Fibroblast of lung (primary cell): ENCODE measurements around the gene OR8H1.

Source experiments
- CTCF ChIP-seq, 2 donors: IDR thresholded peaks in 1 of 2; conservative IDR thresholded peaks in 1 of 2; 1 replicate in 1 of 2; 2 replicates in 1 of 2; pipeline ENCODE4 v1.5.1; 2011 to 2012; ENCODE audit warnings: low read length in 2 of 2, control low read depth in 1 of 2, inconsistent platforms in 1 of 2, low read depth in 1 of 2, mild to moderate bottlenecking in 1 of 2
- EZH2 ChIP-seq: IDR thresholded peaks from 2 replicates; pipeline ENCODE4 v1.5.1; 2012; ENCODE audit warnings: low read length, control low read depth, mild to moderate bottlenecking; ENCODE audit errors: missing control alignments

DNA sequence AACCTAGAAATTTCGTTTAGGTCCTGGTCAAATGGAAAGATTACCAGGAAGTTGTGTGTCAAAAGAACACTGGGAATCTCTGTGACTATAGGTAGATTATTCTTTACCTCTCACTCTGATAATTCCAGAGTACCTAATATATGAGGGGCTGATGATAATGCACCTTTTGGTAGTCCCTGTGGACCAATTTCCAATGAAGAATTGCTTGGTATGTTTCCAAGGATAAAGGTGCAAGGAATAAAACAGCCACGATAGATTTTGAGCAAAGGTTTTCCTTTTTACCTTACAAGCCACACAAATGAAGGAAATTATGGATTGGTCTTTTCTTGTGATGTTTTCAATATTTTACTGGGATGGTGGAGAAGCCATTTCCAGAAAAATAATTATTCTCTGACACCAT, at the start of gene OR8H1:
- TF ChIP-seq CTCF (conservative IDR thresholded peaks at IDR 0.05 in 1 of 2, IDR thresholded peaks at IDR 0.05 in 1 of 2; ENCODE audit: low read depth in 1 of 2, low read length in 2 of 2) (no peak), EZH2 (no peak)
